GM12878 (cell line): ENCODE data around the gene EIF1AD. TPM values are rescaled to one million over a fixed set of nuclear protein-coding genes. Genes with fewer than 3 reads are reported as not detected.
A peak's percentile ranks its signal among the peaks of the same experiment; 100 is the strongest.

Experiments used
- NFYA ChIP-seq: IDR thresholded peaks from 2 replicates; pipeline ENCODE4 v1.6.1; 2011; ENCODE audit warnings: low read depth, mild to moderate bottlenecking, low read length, improper control_type of control experiment, borderline replicate concordance
- PML ChIP-seq: IDR thresholded peaks from 2 replicates; pipeline ENCODE4 v1.6.1; 2012; ENCODE audit warnings: low read length, inconsistent platforms
- RAD51 ChIP-seq: fragments of 450-650 bp; IDR thresholded peaks from 2 replicates; pipeline ENCODE4 v1.6.1; 2016; ENCODE audit warnings: moderate library complexity, mild to moderate bottlenecking, inconsistent platforms
- polyA plus RNA-seq, 11 experiments: library from polyadenylated mRNA; depleted of rRNA in 4 of 11; unstranded in 6 of 11; stranded (reverse) in 5 of 11; fragments of >200 nt; fragmentation: Nextera tagmentation in 4 of 11; fragmentation: Illumina TruSeq in 1 of 11; extraction: Ambion mirVana in 4 of 11; extraction: Trizol in 1 of 11; gene quantifications; 1 replicate in 1 of 11; 2 replicates in 10 of 11; pipeline versions ENCODE4 v1.2.1 to v1.2.3, GENCODE V29; 2011 to 2016; ENCODE audit warnings: inconsistent platforms in 2 of 11, missing spikeins in 2 of 11, low read depth in 1 of 11
- total RNA-seq, 4 experiments: library from RNA; depleted of rRNA in 3 of 4; stranded (reverse); fragments of >200 nt in 3 of 4; fragmentation: Illumina TruSeq in 1 of 4; extraction: Trizol in 1 of 4; gene quantifications; 2 replicates each; pipeline versions ENCODE4 v1.2.1 to v1.2.3, GENCODE V29; 2013 to 2021
- TF ChIP-seq, protein P1 (sequence below): fragments of 450-650 bp; IDR thresholded peaks from 2 replicates; pipeline ENCODE4 v1.6.1; 2018; ENCODE audit warnings: borderline replicate concordance, mild to moderate bottlenecking; ENCODE audit not compliant: partially characterized antibody
- TF ChIP-seq, protein P2 (sequence below): fragments of 150-350 bp; IDR thresholded peaks from 2 replicates; pipeline ENCODE4 v1.6.1; 2014; ENCODE audit warnings: mild to moderate bottlenecking, low read depth, low read length

EIF1AD gene
- total and polyA plus RNA-seq, 10 of the 15 experiments (the other 5 are each of a cell fraction or from before 2014, with no cell fraction given), result 31.6 to 56.8 (median 39.5) TPM

DNA sequence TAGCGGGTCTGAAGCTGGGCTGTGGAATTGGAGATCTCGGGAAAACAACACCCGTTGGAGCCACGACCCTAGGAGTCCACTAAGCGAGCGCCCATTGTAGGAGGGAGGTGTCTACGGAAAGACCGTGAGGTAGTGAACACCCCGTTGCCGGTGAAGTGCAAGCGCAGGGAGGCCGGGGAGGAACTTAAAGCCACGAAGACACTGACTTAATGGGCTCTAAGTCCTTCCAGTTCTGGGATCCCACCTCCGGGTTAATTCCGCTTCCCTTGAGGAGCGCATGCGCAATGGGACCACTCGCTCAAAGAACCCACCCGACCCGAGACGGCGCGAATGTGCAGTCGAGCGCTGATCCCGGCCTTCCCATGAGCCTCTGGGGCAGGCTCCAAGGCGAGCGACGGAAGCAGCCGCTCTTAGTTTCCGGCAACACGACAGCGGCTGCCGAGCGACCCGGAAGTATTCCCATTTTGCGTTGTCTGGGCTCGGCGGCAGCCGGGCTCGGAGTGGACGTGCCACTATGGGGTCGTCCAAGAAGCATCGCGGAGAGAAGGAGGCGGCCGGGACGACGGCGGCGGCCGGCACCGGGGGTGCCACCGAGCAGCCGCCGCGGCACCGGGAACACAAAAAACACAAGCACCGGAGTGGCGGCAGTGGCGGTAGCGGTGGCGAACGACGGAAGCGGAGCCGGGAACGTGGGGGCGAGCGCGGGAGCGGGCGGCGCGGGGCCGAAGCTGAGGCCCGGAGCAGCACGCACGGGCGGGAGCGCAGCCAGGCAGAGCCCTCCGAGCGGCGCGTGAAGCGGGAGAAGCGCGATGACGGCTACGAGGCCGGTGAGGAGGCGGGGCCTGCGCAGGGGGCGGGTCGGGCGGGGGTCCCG is 40.5 kb downstream of the EIF1AD start, which contains the start of gene SART1 (continued):
- TF ChIP-seq, protein P1, sequence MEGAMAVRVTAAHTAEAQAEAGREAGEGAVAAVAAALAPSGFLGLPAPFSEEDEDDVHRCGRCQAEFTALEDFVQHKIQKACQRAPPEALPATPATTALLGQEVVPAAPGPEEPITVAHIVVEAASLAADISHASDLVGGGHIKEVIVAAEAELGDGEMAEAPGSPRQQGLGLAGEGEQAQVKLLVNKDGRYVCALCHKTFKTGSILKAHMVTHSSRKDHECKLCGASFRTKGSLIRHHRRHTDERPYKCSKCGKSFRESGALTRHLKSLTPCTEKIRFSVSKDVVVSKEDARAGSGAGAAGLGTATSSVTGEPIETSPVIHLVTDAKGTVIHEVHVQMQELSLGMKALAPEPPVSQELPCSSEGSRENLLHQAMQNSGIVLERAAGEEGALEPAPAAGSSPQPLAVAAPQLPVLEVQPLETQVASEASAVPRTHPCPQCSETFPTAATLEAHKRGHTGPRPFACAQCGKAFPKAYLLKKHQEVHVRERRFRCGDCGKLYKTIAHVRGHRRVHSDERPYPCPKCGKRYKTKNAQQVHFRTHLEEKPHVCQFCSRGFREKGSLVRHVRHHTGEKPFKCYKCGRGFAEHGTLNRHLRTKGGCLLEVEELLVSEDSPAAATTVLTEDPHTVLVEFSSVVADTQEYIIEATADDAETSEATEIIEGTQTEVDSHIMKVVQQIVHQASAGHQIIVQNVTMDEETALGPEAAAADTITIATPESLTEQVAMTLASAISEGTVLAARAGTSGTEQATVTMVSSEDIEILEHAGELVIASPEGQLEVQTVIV, result peak; percentile 94
- TF ChIP-seq NFYA (no peak), RAD51 (no peak), PML (peak; percentile 93)
- TF ChIP-seq, protein P2, sequence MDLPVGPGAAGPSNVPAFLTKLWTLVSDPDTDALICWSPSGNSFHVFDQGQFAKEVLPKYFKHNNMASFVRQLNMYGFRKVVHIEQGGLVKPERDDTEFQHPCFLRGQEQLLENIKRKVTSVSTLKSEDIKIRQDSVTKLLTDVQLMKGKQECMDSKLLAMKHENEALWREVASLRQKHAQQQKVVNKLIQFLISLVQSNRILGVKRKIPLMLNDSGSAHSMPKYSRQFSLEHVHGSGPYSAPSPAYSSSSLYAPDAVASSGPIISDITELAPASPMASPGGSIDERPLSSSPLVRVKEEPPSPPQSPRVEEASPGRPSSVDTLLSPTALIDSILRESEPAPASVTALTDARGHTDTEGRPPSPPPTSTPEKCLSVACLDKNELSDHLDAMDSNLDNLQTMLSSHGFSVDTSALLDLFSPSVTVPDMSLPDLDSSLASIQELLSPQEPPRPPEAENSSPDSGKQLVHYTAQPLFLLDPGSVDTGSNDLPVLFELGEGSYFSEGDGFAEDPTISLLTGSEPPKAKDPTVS, result 0 out of 2 replicates have a peak, but pooled peaks have one; percentile 13
